SU-DHL-6 (cell line): ENCODE data around the gene CACNB4.

ENCODE experiments used
- H2AFZ ChIP-seq: fragments of 200-600 bp; sonication (generic); 2 replicates; pipeline ENCODE4 v1.6.1; 2014; ENCODE audit warnings: low read depth, mild to moderate bottlenecking, moderate library complexity, mixed read lengths, antibody characterized with exemption, low read length; ENCODE audit not compliant: severe bottlenecking
- H3F3A ChIP-seq: fragments of 200-600 bp; shearing (Covaris generic); 2 replicates; pipeline ENCODE4 v1.6.0; 2016; ENCODE audit warnings: antibody characterized with exemption, mild to moderate bottlenecking; ENCODE audit not compliant: insufficient read depth
- H3K27ac ChIP-seq: fragments of 200-600 bp; sonication (generic); 2 replicates; pipeline ENCODE4 v1.5.1; 2016; ENCODE audit warnings: low read depth, mild to moderate bottlenecking, low read length, moderate library complexity, mixed read lengths
- H3K27me3 ChIP-seq: fragments of 200-600 bp; sonication (generic), shearing (Covaris generic); 2 replicates; pipeline ENCODE4 v1.6.0; 2014; ENCODE audit warnings: mild to moderate bottlenecking, low read length
- H3K36me3 ChIP-seq: fragments of 200-600 bp; sonication (generic); 2 replicates; pipeline ENCODE4 v1.6.1; 2014; ENCODE audit warnings: mild to moderate bottlenecking, low read length, mixed read lengths
- H3K4me2 ChIP-seq: fragments of 300-600, 200-600 bp; shearing (Covaris generic), sonication (generic); 2 replicates; pipeline ENCODE4 v1.6.0; 2014; ENCODE audit warnings: low read length, low read depth, mild to moderate bottlenecking; ENCODE audit not compliant: poor library complexity, severe bottlenecking
- H3K4me3 ChIP-seq: fragments of 200-600 bp; sonication (generic); 2 replicates; pipeline ENCODE4 v1.5.1; 2014; ENCODE audit warnings: antibody characterized with exemption, low read length, mild to moderate bottlenecking, mixed read lengths; ENCODE audit not compliant: insufficient read depth, poor library complexity, severe bottlenecking
- H3K79me2 ChIP-seq: fragments of 200-600 bp; sonication (generic); 2 replicates; pipeline ENCODE4 v1.6.1; 2014; ENCODE audit warnings: mild to moderate bottlenecking, low read length, moderate library complexity; ENCODE audit not compliant: insufficient read depth
- H3K9ac ChIP-seq: fragments of 200-600 bp; sonication (generic); 2 replicates; pipeline ENCODE4 v1.7.0; 2014; ENCODE audit warnings: mild to moderate bottlenecking, low read length
- H3K9me2 ChIP-seq: fragments of 200-600 bp; sonication (generic); replicated peaks from 2 replicates; pipeline ENCODE4 v1.6.1; 2014; ENCODE audit warnings: low read length; ENCODE audit not compliant: insufficient read depth
- H3K9me3 ChIP-seq: fragments of 200-600 bp; sonication (generic); 2 replicates; pipeline ENCODE4 v1.6.1; 2014; ENCODE audit warnings: low read length, mixed read lengths; ENCODE audit not compliant: insufficient read depth
- H4K20me1 ChIP-seq: fragments of 200-600 bp; sonication (generic); 2 replicates; pipeline ENCODE4 v1.6.1; 2014; ENCODE audit warnings: low read depth, mild to moderate bottlenecking, antibody characterized with exemption, low read length, moderate library complexity, mixed read lengths
- EZH2phosphoT487 ChIP-seq: fragments of 200-600 bp; sonication (generic), shearing (Covaris generic); conservative IDR thresholded peaks from 2 replicates; pipeline ENCODE4 v1.6.1; 2018; ENCODE audit warnings: mild to moderate bottlenecking, antibody characterized with exemption, low read length, moderate library complexity, mixed read lengths
- TF ChIP-seq, protein P1 (sequence below): fragments of 200-600 bp; sonication (generic); IDR thresholded peaks from one replicate; pipeline ENCODE4 v1.5.1; 2017; ENCODE audit warnings: antibody characterized with exemption, mild to moderate bottlenecking, low read length, moderate library complexity; ENCODE audit not compliant: insufficient read depth, poor library complexity, severe bottlenecking

Gene CACNB4

DNA sequence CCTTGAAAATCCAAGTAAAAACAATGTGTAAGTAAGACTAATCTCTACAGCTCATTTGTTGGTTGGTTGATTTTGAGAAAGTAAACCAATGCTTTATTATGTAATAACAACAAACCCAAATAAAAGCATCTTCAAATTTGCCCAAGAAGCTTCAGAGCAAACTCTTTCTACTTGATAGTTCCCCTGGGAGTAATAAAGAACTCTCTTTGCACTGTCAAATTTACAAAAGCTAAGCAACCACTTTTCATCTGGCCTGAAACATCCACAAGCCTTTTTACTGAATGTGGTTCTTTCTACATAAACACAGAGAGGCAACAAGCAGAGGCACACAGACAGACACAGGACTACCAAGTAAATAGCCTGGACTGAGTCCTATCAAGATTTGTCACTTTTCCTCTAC lies 28.8 kb upstream of the CACNB4 start:
- Histone ChIP-seq H3F3A (no peaks in the 10 kb centered on the region), H3K27ac (no peak overlapping the region), H3K9ac (no peak overlapping the region), H3K27me3 (no peaks in the 10 kb centered on the region), H3K4me3 (no peak overlapping the region), H3K9me3 (no peaks in the 10 kb centered on the region), H2AFZ (no peak overlapping the region), H3K36me3 (no peaks in the 10 kb centered on the region), H3K9me2 (no peaks in the 10 kb centered on the region), H3K79me2 (no peaks in the 10 kb centered on the region), H3K4me2 (no peak overlapping the region), H4K20me1 (no peaks in the 10 kb centered on the region)
- no peak for TF ChIP-seq EZH2phosphoT487
- TF ChIP-seq, protein P1, sequence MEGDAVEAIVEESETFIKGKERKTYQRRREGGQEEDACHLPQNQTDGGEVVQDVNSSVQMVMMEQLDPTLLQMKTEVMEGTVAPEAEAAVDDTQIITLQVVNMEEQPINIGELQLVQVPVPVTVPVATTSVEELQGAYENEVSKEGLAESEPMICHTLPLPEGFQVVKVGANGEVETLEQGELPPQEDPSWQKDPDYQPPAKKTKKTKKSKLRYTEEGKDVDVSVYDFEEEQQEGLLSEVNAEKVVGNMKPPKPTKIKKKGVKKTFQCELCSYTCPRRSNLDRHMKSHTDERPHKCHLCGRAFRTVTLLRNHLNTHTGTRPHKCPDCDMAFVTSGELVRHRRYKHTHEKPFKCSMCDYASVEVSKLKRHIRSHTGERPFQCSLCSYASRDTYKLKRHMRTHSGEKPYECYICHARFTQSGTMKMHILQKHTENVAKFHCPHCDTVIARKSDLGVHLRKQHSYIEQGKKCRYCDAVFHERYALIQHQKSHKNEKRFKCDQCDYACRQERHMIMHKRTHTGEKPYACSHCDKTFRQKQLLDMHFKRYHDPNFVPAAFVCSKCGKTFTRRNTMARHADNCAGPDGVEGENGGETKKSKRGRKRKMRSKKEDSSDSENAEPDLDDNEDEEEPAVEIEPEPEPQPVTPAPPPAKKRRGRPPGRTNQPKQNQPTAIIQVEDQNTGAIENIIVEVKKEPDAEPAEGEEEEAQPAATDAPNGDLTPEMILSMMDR = no peak

DNA sequence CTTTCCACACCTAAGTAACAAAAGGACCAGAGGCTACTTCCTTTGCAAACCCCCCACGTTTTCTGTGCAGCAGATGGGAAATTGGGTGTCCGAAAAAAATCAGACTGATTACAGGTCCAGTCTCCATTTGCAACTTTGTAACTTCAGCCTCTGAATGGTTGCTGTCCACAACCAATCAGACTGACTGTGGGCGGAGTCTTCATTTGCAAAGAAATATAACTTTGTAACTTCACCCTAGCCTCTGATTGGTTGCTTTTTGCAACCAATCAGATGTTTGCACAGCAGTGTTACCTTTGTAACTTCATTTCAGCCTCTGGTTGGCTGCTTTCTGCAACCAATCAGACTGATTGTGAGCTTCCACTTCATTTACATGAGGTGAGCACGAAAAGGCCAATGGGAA lies 27.8 kb upstream of the CACNB4 start:
- no peaks in the 10 kb centered on the region for H3K9me2 ChIP-seq
- no peak overlapping the region for H3K27ac ChIP-seq
- no peak overlapping the region for H2AFZ ChIP-seq
- H3K4me2 ChIP-seq = no peak overlapping the region
- H3K36me3 ChIP-seq = no peaks in the 10 kb centered on the region
- H3K9me3 ChIP-seq = no peaks in the 10 kb centered on the region
- no peaks in the 10 kb centered on the region for H3F3A ChIP-seq
- TF ChIP-seq, protein P1 = no peak
- no peak for TF ChIP-seq EZH2phosphoT487
- H3K9ac ChIP-seq = no peak overlapping the region
- H4K20me1 ChIP-seq = no peaks in the 10 kb centered on the region
- no peaks in the 10 kb centered on the region for H3K79me2 ChIP-seq
- no peak overlapping the region for H3K4me3 ChIP-seq
- no peaks in the 10 kb centered on the region for H3K27me3 ChIP-seq

DNA sequence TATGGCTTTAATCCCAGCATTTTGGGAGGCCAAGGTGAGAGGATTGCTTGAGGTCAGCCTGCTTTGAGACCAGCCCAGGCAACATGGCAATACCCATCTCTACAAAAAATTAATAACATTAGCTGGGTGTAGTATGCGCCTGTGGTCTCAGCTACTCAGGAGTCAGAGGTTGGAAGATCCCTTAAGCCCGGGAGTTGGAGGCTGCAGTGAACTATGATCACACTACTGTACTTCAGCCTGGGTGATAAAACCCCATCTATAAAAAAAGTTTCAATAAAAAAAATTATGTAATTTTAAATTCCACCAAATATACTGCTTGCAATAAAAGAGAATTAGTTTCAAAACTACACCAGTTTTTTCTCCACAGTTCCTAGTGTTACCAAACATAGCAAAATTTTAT lies 23.3 kb upstream of the CACNB4 start:
- no peak overlapping the region for H3K27ac ChIP-seq
- no peak overlapping the region for H3K9ac ChIP-seq
- no peaks in the 10 kb centered on the region for H3K27me3 ChIP-seq
- H3K4me3 ChIP-seq = no peak overlapping the region
- H4K20me1 ChIP-seq = no peaks in the 10 kb centered on the region
- H3K79me2 ChIP-seq = no peaks in the 10 kb centered on the region
- no peaks in the 10 kb centered on the region for H3F3A ChIP-seq
- no peak overlapping the region for H3K4me2 ChIP-seq
- no peak overlapping the region for H2AFZ ChIP-seq
- no peaks in the 10 kb centered on the region for H3K9me3 ChIP-seq
- H3K36me3 ChIP-seq = no peaks in the 10 kb centered on the region
- TF ChIP-seq EZH2phosphoT487 = no peak
- H3K9me2 ChIP-seq = no peaks in the 10 kb centered on the region

DNA sequence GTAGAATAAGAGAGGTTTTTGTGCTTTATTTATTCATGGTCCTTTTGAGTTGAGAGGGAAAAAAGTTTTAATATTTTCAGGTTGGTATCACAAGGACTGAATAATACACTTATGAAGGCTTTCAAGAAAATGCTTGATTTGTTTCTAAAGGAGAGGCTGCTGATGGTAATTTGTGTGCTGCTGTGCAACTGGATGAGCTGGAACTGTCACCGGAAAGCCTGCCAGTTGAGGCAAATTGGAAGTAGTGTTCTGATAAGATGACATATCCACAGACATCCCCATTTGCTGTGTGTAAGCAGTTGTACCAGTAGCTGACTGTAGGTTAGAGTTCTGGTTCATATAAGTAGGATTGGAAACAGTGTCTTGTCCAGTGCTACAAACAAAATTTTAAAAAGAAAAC lies 21.6 kb upstream of the CACNB4 start:
- no peaks in the 10 kb centered on the region for H3K9me3 ChIP-seq

More for the DNA sequence above, 21.6 kb upstream of the CACNB4 start:
- Histone ChIP-seq H3K27ac (no peak overlapping the region), H2AFZ (no peak overlapping the region), H3K36me3 (no peaks in the 10 kb centered on the region), H3F3A (no peaks in the 10 kb centered on the region), H4K20me1 (no peaks in the 10 kb centered on the region), H3K27me3 (no peaks in the 10 kb centered on the region), H3K4me3 (no peak overlapping the region), H3K9me2 (no peaks in the 10 kb centered on the region), H3K9ac (no peak overlapping the region), H3K79me2 (no peaks in the 10 kb centered on the region), H3K4me2 (no peak overlapping the region)
- TF ChIP-seq, protein P1 = no peak
- no peak for TF ChIP-seq EZH2phosphoT487
